Measurements from ENCODE around the gene APOE.

Gene APOE

DNA sequence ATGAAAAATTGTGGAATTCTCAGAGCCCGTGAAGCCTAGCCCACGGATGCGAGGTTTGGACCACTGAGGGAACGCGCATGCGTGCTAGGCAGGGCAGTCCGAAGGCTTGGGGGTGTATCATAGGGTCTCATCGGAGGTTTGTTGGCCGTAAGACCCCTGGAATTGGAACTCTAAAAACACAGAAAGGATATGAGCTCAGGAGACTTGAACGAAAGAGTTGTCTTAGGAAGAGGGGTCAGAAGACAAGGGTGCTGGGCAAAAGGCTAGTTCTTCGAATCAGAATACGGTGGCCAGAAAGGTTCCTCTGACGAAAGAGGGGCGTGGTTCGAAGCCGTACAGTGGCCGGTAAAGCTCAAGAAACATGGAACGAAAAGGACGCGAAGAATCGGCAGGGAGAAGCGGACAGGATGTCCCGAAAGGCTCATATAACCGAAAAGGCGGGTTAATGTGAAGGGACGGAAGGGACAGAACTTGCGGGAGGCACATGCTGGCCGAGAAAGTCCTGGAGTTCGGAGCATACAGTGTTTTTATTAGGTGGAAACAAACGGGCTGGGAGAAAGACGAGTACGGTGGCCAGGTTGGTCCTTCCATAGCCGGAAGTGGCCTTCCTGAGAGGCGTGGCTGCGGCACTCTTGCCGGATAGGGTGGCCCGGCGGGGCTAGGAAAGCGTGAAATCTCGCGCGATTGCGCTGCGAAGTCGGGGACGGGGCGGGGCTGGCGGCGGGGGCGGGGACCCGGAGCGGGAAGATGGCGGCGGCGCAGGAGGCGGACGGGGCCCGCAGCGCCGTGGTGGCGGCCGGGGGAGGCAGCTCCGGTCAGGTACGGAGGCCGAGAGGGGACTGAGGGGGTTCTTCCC lies 49.3 kb downstream of the APOE start, which contains the start of gene CLPTM1:
CLPTM1 (plus strand) TSS at position 732 of the 856 bp plus-strand sequence; CDS start at position 748, 16 bp downstream.
- ATAC-seq (peak; percentile 94), DNase-seq (peak; percentile 98)

- ATAC-seq (peak; percentile 12), DNase-seq (no peak)
These were observed 50.2 kb downstream of the APOE start for GRCh38 chr19:44955505-44956439.

GRCh38 chr19:44957526-44957925 lies 51.9 kb downstream of the APOE start:
- ATAC-seq = no peak
- no peak for DNase-seq

GRCh38 chr19:44958090-44958489 lies 52.5 kb downstream of the APOE start:
- ATAC-seq (no peak), DNase-seq (no peak)

Data from stimulated activated naive CD8-positive, alpha-beta T cell treated with anti-CD3 and anti-CD28 coated beads, Interleukin-15, Interleukin-2, amounts not matched to agents 100 U/mL and 50 U/mL, for 24 hours (primary cell).